Vagina (tissue), 2 donors: ENCODE results near the gene ENTREP1. TPM values are rescaled to one million over a fixed set of nuclear protein-coding genes. Genes with fewer than 3 reads are reported as not detected.

ENCODE experiments used
- DNase-seq, 2 donors: peaks; one replicate each; pipeline ENCODE4 v3.0.0-alpha.2; 2017; ENCODE audit errors: extremely low spot score in 2 of 2
- H3K27ac ChIP-seq: fragments of 200-600 bp; sonication (generic); one replicate; pipeline ENCODE4 v1.5.1; 2019
- H3K27me3 ChIP-seq: fragments of 200-600 bp; sonication (generic); one replicate; pipeline ENCODE4 v1.5.1; 2019
- H3K36me3 ChIP-seq, 2 donors: fragments of 200-600 bp; sonication (generic); one replicate each; pipeline ENCODE4 v1.5.1; 2017 to 2019
- H3K4me1 ChIP-seq: fragments of 200-600 bp; sonication (generic); one replicate; pipeline ENCODE4 v1.5.1; 2019
- H3K4me3 ChIP-seq, 2 donors: fragments of 200-600 bp; sonication (generic); 1 replicate in 1 of 2; 2 replicates in 1 of 2; pipeline ENCODE4 v1.5.1; 2016 to 2019
- H3K9me3 ChIP-seq: fragments of 200-600 bp; sonication (generic); one replicate; pipeline ENCODE4 v1.5.1; 2019
- POLR2A ChIP-seq, 2 donors: fragments of 450-650 bp; IDR thresholded peaks; one replicate each; pipeline ENCODE4 v1.6.1; 2017; ENCODE audit warnings: antibody characterized with exemption in 2 of 2, mild to moderate bottlenecking in 2 of 2, moderate library complexity in 2 of 2
- POLR2AphosphoS5 ChIP-seq, 2 donors: sonication (generic); formaldehyde crosslinking; IDR thresholded peaks; one replicate each; pipeline ENCODE4 v1.9.0; 2017; ENCODE audit warnings: antibody characterized with exemption in 2 of 2, mild to moderate bottlenecking in 2 of 2, low read depth in 1 of 2; ENCODE audit not compliant: insufficient read depth in 1 of 2
- intact Hi-C: fragments of 100-400 bp; cut with DNase I; formaldehyde crosslinking; loops from one replicate; pipeline ENCODE4 v1.15.1; 2023
- total RNA-seq: library from RNA; depleted of rRNA; stranded (reverse); fragments of >200 nt; gene quantifications from one replicate; pipeline ENCODE4 v1.2.3, GENCODE V29; 2016
- TF ChIP-seq, protein P1 (sequence below), 3 experiments: fragments of 450-650 bp in 2 of 3; fragments of 200-600 bp in 1 of 3; sonication (generic) in 1 of 3; IDR thresholded peaks; one replicate each; pipeline ENCODE4 v1.5.1; 2017 to 2019; ENCODE audit warnings: antibody characterized with exemption in 3 of 3, mild to moderate bottlenecking in 2 of 3, moderate library complexity in 2 of 3

Gene ENTREP1
- total RNA-seq, 1 donor from 2014 or later, result 12.5 TPM

DNA sequence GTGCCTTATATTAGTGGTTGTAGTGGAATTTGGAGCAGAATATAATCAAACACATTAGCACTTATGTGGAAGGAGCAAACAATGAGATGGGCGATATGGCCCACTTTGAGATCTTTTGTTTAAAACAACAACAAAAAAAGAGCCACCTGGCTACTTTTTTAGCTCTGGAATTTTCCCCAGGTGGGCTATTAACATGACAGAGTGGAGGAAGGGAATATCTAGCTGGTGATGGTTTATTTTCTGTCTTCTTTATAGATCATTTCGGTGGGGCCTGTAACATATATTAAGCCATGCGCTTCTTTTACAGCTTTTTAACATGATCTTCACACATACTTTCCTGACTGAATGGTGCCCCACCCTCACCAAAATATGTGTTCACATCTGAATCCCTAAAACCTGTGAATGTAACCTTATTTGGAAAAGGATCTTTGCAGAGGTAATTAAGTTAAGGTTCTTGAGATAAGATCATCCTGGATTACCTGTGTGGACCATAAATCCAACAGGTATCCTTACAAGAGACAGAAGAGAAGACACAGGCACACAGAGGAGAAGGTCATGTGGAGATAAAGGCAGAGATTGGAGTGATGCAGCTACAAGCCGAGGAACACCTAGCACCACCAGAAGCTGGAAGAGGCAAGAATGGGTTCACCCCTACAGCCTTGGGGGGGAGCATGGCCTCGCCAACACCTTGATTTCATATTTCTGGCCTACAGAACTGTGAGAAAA lies 16.6 kb upstream of the ENTREP1 start:
- no peaks in the 10 kb centered on the region for H3K27me3 ChIP-seq
- TF ChIP-seq, protein P1, sequence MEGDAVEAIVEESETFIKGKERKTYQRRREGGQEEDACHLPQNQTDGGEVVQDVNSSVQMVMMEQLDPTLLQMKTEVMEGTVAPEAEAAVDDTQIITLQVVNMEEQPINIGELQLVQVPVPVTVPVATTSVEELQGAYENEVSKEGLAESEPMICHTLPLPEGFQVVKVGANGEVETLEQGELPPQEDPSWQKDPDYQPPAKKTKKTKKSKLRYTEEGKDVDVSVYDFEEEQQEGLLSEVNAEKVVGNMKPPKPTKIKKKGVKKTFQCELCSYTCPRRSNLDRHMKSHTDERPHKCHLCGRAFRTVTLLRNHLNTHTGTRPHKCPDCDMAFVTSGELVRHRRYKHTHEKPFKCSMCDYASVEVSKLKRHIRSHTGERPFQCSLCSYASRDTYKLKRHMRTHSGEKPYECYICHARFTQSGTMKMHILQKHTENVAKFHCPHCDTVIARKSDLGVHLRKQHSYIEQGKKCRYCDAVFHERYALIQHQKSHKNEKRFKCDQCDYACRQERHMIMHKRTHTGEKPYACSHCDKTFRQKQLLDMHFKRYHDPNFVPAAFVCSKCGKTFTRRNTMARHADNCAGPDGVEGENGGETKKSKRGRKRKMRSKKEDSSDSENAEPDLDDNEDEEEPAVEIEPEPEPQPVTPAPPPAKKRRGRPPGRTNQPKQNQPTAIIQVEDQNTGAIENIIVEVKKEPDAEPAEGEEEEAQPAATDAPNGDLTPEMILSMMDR (IDR thresholded peaks at IDR 0.05), result no peak
- no peak for TF ChIP-seq POLR2AphosphoS5 (IDR thresholded peaks at IDR 0.05; ENCODE audit: insufficient read depth in 1 of 2, low read depth in 1 of 2)
- TF ChIP-seq POLR2A (IDR thresholded peaks at IDR 0.05), result no peak
- no peaks in the 10 kb centered on the region for H3K36me3 ChIP-seq
- no peaks in the 10 kb centered on the region for H3K9me3 ChIP-seq
- H3K27ac ChIP-seq, result no peak overlapping the region
- no peak overlapping the region for H3K4me3 ChIP-seq
- intact Hi-C loops, result no loop called here
- H3K4me1 ChIP-seq, result no peaks in the 10 kb centered on the region
- DNase-seq, result no peak

DNA sequence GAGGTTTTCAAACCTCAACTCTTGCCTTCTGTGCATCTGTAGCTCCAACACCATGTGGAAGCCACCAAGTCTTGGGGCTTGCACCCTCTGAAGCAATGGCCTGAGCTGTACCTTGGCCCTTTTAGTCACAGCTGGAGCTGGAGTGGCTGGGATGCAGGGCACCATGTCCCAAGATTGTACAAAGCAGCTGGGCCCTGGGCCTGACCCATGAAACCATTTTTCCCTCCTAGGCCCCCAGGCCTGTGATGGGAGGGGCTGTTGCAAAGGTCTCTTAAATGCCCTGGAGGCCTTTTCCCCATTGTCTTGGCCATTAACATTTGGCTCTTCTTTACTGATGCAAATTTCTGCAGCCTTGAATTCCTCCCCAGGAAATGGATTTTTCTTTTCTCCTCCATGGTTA lies 11.8 kb upstream of the ENTREP1 start:
- Histone ChIP-seq H3K36me3 (no peaks in the 10 kb centered on the region), H3K4me3 (no peak overlapping the region), H3K27me3 (no peaks in the 10 kb centered on the region), H3K27ac (no peak overlapping the region), H3K9me3 (no peaks in the 10 kb centered on the region), H3K4me1 (no peaks in the 10 kb centered on the region)
- TF ChIP-seq, protein P1 (IDR thresholded peaks at IDR 0.05), result no peak
- no peak for TF ChIP-seq POLR2AphosphoS5 (IDR thresholded peaks at IDR 0.05; ENCODE audit: insufficient read depth in 1 of 2, low read depth in 1 of 2)
- TF ChIP-seq POLR2A (IDR thresholded peaks at IDR 0.05), result no peak
- DNase-seq, result no peak
- intact Hi-C loops, result no loop called here

DNA sequence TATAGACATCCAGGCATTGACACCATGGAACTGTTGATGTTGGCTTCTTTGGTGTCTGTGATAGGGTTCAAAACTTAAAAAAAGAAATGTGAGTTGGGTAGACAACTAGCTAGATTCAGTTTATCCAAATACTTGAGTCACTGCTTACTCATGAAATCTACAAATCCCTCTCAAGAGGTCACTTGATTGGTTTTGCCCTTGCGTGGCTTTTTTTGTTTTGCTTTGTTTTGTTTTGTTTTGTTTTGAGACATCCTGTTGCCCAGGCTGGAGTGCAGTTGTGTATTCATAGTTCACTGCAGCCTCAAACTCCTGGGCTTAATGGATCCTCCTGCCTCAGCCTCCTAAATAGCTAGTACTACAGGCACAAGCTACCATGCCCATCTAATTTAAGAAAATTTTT lies 10.5 kb upstream of the ENTREP1 start:
- no peak for TF ChIP-seq POLR2AphosphoS5 (IDR thresholded peaks at IDR 0.05; ENCODE audit: insufficient read depth in 1 of 2, low read depth in 1 of 2)
- no peak for TF ChIP-seq POLR2A (IDR thresholded peaks at IDR 0.05)
- TF ChIP-seq, protein P1 (IDR thresholded peaks at IDR 0.05), result no peak
- Histone ChIP-seq H3K36me3 (no peaks in the 10 kb centered on the region), H3K4me3 (no peak overlapping the region), H3K27me3 (no peaks in the 10 kb centered on the region), H3K27ac (no peak overlapping the region), H3K4me1 (no peaks in the 10 kb centered on the region), H3K9me3 (no peaks in the 10 kb centered on the region)
- intact Hi-C loops, result no loop called here
- DNase-seq, result no peak

DNA sequence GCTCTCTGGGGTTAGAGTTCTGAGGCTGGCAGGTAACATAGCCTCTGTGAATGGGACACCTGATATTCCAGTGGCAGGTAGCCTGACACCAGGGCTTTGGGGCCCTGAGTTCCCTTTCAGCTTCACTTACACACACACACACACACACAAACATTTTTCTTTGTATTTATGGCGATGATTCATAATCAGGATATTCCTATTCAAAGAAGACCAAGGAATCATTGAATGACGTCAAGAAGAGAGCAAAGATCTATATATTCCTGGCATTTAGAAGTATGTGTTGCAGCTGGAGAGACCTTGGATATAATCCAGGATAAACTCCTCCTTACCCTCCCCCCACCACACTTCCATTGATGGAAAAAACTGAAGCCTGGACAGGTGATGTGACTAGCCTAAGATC lies 7.9 kb upstream of the ENTREP1 start:
- H3K27me3 ChIP-seq, result no peaks in the 10 kb centered on the region
- intact Hi-C loops, result no loop called here
- DNase-seq, result no peak
- H3K36me3 ChIP-seq, result no peaks in the 10 kb centered on the region
- TF ChIP-seq POLR2AphosphoS5 (IDR thresholded peaks at IDR 0.05; ENCODE audit: insufficient read depth in 1 of 2, low read depth in 1 of 2), result no peak
- TF ChIP-seq, protein P1 (IDR thresholded peaks at IDR 0.05), result no peak
- no peak for TF ChIP-seq POLR2A (IDR thresholded peaks at IDR 0.05)
- H3K27ac ChIP-seq, result no peak overlapping the region
- no peaks in the 10 kb centered on the region for H3K9me3 ChIP-seq
- no peak overlapping the region for H3K4me3 ChIP-seq
- no peaks in the 10 kb centered on the region for H3K4me1 ChIP-seq

DNA sequence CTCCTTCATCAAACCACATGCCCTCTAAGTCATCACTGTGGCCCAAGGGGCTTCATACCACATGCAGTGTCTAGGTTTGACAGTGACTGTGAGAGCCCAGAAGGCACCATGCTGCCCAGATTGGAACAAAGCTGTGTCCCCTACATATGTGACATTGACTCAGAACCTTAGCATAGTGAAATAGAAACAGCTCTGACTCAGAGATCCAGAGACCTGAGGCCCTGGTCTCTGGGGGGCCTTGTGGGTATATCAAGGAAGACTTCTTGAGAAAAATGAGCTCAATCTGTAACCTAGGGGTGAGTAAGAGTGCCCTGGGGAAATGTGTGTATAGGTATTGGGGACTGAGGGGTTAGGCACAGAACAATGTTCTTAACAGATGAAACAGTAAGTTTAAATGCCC lies 7.1 kb upstream of the ENTREP1 start:
- intact Hi-C loops, result no loop called here
- DNase-seq, result no peak
- TF ChIP-seq, protein P1 (IDR thresholded peaks at IDR 0.05), result no peak
- TF ChIP-seq POLR2A (IDR thresholded peaks at IDR 0.05) (no peak), POLR2AphosphoS5 (IDR thresholded peaks at IDR 0.05; ENCODE audit: insufficient read depth in 1 of 2, low read depth in 1 of 2) (no peak)

More for the DNA sequence above, 7.1 kb upstream of the ENTREP1 start:
- Histone ChIP-seq H3K36me3 (no peaks in the 10 kb centered on the region), H3K4me3 (no peak overlapping the region), H3K9me3 (no peaks in the 10 kb centered on the region), H3K27me3 (no peaks in the 10 kb centered on the region), H3K27ac (no peak overlapping the region), H3K4me1 (no peaks in the 10 kb centered on the region)
